GM12872 (cell line): ENCODE data around the gene GRK3.

Experiments
- TF ChIP-seq, protein P1 (sequence below): IDR thresholded peaks from 3 replicates; pipeline ENCODE4 v1.5.1; 2011; ENCODE audit warnings: low read depth, mild to moderate bottlenecking, low read length, moderate library complexity; ENCODE audit not compliant: insufficient read depth

Gene GRK3

DNA sequence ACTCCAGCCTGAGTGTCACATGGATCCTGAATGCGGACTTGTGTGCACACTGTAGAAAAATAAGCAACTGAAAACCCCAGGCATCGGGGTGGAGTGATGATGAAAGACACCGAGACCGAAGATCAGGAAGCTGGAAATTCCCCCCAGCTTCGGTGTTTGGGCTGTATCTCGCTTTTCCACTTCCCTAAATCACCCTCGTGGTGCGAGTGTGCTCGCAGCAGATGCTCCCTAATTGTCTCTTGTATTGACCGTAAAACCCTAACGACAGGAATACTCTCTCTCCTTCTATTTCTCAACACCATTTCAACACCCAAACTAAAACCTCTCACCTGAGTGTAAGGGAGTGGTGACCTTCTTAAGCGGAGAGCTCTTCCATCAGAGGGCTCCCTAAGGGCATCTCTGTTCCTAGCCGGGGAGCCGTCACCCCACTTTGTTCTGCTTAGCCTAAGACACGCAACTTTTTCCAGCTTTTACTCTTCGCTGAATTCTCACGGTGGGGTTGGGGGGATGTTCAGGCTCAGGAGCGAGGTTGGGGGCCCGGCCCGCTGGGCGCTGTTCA is 635 bp upstream of the GRK3 start:
- TF ChIP-seq, protein P1, sequence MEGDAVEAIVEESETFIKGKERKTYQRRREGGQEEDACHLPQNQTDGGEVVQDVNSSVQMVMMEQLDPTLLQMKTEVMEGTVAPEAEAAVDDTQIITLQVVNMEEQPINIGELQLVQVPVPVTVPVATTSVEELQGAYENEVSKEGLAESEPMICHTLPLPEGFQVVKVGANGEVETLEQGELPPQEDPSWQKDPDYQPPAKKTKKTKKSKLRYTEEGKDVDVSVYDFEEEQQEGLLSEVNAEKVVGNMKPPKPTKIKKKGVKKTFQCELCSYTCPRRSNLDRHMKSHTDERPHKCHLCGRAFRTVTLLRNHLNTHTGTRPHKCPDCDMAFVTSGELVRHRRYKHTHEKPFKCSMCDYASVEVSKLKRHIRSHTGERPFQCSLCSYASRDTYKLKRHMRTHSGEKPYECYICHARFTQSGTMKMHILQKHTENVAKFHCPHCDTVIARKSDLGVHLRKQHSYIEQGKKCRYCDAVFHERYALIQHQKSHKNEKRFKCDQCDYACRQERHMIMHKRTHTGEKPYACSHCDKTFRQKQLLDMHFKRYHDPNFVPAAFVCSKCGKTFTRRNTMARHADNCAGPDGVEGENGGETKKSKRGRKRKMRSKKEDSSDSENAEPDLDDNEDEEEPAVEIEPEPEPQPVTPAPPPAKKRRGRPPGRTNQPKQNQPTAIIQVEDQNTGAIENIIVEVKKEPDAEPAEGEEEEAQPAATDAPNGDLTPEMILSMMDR, result no peak

GRCh38 chr22:25564979-25565677 is 653 bp downstream of the GRK3 start:
- TF ChIP-seq, protein P1, result no peak

DNA sequence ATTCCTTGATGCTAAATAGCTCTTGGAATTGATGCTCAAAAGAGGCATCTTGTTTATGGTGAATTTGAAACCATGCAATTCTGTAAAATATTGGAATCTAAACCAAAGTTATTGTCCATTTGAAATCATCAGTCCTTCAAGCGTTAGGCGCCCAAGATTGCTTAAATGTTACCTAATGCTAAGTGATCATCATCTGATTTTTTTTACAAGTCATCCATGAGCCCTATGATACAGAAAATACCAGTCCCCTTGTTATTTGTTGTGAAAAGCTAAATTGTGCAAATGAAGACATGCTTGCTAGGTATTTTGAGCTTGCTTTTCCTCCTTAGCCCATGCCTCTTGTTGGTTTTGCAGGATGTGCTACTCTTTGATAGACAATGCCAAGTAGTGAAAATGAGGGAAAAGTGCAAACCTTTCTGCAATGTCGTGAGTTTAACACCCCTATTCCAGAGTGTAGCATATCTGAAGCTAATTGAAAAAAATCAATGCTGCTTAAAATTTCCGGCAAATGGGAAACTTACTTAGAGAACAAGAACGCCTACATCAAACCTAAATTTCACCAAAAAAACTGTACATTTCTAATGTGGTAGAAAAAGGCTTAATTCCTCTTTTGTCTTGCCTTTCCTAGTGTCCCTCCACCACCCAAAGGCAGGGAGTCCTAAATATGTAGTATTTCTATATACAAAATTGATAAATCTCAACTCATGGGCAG is 1.9 kb downstream of the GRK3 start:
- TF ChIP-seq, protein P1, result no peak

GRCh38 chr22:25566898-25567235 is 2.4 kb downstream of the GRK3 start:
- TF ChIP-seq, protein P1, result no peak

GRCh38 chr22:25567251-25567675 is 2.8 kb downstream of the GRK3 start:
- TF ChIP-seq, protein P1, result 0 out of 3 replicates have a peak, but pooled peaks have one; percentile 17

DNA sequence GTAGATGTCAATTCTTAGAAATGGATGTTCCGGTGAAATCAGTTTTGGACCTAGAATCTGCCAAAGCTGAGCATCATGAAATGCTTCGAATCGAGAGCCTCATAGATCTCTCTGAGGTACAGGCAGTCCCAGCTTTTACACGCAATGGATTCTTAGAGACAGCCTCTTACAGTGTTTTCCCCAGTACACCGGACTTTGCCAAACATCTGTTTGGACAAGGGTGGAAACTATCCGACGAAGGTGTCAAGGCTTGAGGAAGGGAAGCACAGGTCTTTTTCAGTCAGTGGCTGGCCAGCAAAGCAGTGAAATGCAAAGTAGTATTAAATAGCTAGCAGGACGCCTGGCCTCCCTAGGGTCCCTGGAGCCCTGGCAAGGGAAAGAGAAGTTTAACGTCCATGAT is 4.9 kb downstream of the GRK3 start:
- TF ChIP-seq, protein P1, result no peak

DNA sequence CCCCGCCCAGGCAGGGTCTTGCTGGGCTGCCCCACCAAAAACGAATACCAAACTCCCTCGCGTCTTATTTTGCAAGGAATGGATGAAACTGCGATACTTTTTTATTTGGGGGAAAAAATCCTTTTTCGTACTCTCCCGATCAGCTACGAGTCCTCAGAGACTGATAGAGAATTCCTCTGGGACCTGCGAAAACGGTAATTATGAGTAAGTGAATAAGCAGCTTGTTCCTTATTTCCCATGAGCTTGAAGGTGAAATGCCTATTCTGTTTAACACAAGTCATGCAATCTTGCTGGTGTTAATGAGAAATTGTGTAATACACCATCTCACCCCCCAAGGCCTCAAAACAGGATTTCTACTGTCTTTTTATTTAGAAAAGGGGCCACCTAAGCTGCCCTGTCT is 5.5 kb downstream of the GRK3 start:
- TF ChIP-seq, protein P1, result no peak
